Naive B cell (primary cell): ENCODE data around the gene RBBP5. TPM values are rescaled to one million over a fixed set of nuclear protein-coding genes. Genes with fewer than 3 reads are reported as not detected.
A peak's percentile ranks its signal among the peaks of the same experiment; 100 is the strongest.

Experiments used
- ATAC-seq, 2 donors: fragments of 150-1000 bp; cut with Tn5 transposase; 2 replicates each; pipeline ENCODE4 v1.10.0; 2021; ENCODE audit warnings: low read depth in 2 of 2, mild to moderate bottlenecking in 2 of 2, moderate library complexity in 2 of 2
- DNase-seq: peaks from one replicate; pipeline ENCODE4 v3.0.0; 2022
- H3K27ac Mint-ChIP-seq, 6 donors: one replicate each; pipeline ENCODE4 v1.8.0; 2020 to 2022; ENCODE audit warnings: mild to moderate bottlenecking in 6 of 6, mixed read lengths in 6 of 6, moderate library complexity in 5 of 6, inconsistent platforms in 2 of 6
- H3K27me3 Mint-ChIP-seq, 3 donors: one replicate each; pipeline ENCODE4 v1.8.0; 2021 to 2022; ENCODE audit warnings: mixed read lengths in 3 of 3, mild to moderate bottlenecking in 1 of 3
- H3K36me3 Mint-ChIP-seq, 2 donors: one replicate each; pipeline ENCODE4 v1.8.0; 2020 to 2022; ENCODE audit warnings: mixed read lengths in 2 of 2, inconsistent platforms in 1 of 2, mild to moderate bottlenecking in 1 of 2
- H3K4me1 Mint-ChIP-seq, 3 donors: one replicate each; pipeline ENCODE4 v1.8.0; 2020 to 2022; ENCODE audit warnings: mixed read lengths in 3 of 3, inconsistent platforms in 1 of 3, mild to moderate bottlenecking in 1 of 3, moderate library complexity in 1 of 3
- H3K4me3 Mint-ChIP-seq, 8 donors: one replicate each; pipeline ENCODE4 v1.8.0; 2020 to 2022; ENCODE audit warnings: mild to moderate bottlenecking in 8 of 8, mixed read lengths in 8 of 8, moderate library complexity in 8 of 8, inconsistent platforms in 2 of 8
- H3K9me3 Mint-ChIP-seq, 7 donors: one replicate each; pipeline ENCODE4 v1.8.0; 2020 to 2022; ENCODE audit warnings: mixed read lengths in 7 of 7, mild to moderate bottlenecking in 5 of 7, inconsistent platforms in 2 of 7, moderate library complexity in 1 of 7
- polyA plus RNA-seq, 6 donors: library from polyadenylated mRNA; unstranded; fragments of 300-500 nt; fragmentation: Illumina TruSeq; gene quantifications; one replicate each; pipeline ENCODE4 v1.2.3, GENCODE V29; 2021; ENCODE audit warnings: low read depth in 6 of 6

Gene RBBP5
- polyA plus RNA-seq, 6 donors from 2014 or later: 7.8 to 21.2 (median 18.9) TPM

DNA sequence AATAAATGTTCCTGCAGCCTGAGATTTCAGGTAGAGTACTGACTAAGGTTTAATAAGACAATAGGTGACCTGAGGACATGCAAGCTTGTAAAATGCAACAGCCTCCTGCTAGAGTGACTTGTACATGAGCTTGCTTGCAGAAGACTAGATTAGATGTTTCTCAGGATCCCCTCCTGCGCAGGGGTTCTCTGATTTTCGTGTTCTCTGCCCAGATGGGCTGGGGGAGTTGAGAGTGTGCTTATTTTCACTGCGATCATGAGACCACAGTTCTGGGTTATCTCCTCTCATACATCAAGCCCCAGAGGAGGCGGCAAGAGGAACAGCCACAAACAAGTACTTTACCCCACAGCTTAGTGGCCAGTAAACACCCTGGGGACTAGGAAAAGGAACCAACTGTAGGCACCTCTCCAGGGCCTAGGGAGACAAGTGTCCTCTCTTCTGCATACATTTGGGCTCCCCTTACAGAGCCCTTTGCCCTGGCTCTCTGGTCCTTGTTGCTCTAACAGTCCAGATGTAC lies 45.5 kb downstream of the RBBP5 start:
- peak overlapping the region in 1 of 6 donors; percentile 20 for H3K27ac Mint-ChIP-seq
- no peaks in the 10 kb centered on the region for H3K9me3 Mint-ChIP-seq
- H3K27me3 Mint-ChIP-seq: no peaks in the 10 kb centered on the region
- ATAC-seq (no peak), DNase-seq (no peak)
- no peaks in the 10 kb centered on the region for H3K4me1 Mint-ChIP-seq
- H3K4me3 Mint-ChIP-seq: no peak overlapping the region
- H3K36me3 Mint-ChIP-seq: no peaks in the 10 kb centered on the region

DNA sequence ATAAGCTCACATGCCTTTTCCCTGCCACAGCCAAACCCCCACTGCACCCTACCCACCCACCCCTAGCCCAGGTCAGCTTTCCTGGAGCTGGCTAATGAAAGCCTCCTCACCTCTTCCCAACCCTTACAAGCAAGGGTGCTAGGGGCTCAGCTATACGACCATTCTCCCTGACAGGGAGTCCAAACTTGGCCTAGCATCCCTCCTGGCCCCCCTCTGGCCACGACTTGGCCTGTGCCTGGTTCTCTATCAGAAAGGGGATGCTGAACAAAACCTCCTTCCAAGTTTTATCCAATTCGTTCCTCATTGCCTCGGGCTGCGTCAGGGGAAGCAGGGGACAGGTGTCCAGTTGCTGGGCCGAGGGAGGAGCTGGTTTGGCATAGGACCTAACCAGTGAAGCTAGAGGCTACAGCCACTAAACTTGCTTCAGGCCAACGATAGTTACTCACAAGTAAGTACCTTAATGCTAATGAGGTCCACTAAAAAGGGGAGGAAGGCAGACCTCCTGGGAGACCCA lies 46.1 kb downstream of the RBBP5 start:
- H3K36me3 Mint-ChIP-seq: no peaks in the 10 kb centered on the region
- no peaks in the 10 kb centered on the region for H3K4me1 Mint-ChIP-seq
- H3K27ac Mint-ChIP-seq: no peak overlapping the region
- no peak overlapping the region for H3K4me3 Mint-ChIP-seq
- H3K27me3 Mint-ChIP-seq: no peaks in the 10 kb centered on the region
- H3K9me3 Mint-ChIP-seq: no peaks in the 10 kb centered on the region
- no peak for ATAC-seq
- DNase-seq: no peak

DNA sequence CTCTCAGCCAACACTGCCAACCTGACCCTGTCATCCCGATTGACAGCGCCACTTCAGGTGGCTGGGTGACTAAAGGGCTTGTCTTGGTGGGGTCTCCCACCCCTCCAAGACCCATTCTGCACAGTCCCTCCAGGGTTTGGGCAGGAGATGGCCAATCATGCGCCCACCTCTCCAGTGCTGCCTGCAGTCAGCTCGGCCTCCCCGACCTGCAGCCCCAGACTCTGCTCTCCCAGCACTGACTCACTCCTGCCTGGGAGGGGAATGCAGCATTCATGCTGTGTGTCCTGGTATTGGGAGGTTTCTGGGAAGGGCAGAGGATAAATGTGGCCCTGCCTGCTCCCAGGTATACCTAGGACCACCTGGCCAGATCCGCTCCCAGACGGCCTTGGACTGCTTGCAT lies 47.3 kb downstream of the RBBP5 start:
- no peaks in the 10 kb centered on the region for H3K36me3 Mint-ChIP-seq
- no peak overlapping the region for H3K4me3 Mint-ChIP-seq
- no peak for DNase-seq
- no peak for ATAC-seq
- no peaks in the 10 kb centered on the region for H3K9me3 Mint-ChIP-seq
- no peaks in the 10 kb centered on the region for H3K27me3 Mint-ChIP-seq
- H3K4me1 Mint-ChIP-seq: no peaks in the 10 kb centered on the region
- H3K27ac Mint-ChIP-seq: no peak overlapping the region

DNA sequence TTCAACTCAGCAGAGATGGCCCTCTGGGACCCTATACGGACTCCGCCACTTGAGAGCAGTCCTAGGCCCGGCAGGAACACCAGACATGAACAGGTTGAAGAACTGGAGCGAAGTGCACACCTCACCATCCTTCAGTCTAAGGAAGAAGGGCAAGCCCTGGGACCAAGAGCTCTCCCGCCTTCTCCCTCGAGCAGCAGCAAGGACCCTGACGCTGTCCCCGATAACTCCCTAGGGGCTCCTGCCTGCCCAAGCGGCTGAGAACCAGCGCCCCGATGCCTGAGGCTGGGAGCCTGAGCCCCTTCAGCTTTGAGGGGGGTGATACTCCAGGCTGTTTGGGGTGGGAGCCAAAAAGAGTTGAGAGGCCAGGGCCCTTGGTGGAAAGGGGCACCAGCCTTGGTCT lies 47.7 kb downstream of the RBBP5 start:
- no peak for ATAC-seq
- H3K36me3 Mint-ChIP-seq: no peaks in the 10 kb centered on the region
- H3K4me3 Mint-ChIP-seq: no peak overlapping the region
- no peak for DNase-seq
- H3K4me1 Mint-ChIP-seq: no peaks in the 10 kb centered on the region
- no peaks in the 10 kb centered on the region for H3K9me3 Mint-ChIP-seq
- H3K27ac Mint-ChIP-seq: no peak overlapping the region
- H3K27me3 Mint-ChIP-seq: no peaks in the 10 kb centered on the region

DNA sequence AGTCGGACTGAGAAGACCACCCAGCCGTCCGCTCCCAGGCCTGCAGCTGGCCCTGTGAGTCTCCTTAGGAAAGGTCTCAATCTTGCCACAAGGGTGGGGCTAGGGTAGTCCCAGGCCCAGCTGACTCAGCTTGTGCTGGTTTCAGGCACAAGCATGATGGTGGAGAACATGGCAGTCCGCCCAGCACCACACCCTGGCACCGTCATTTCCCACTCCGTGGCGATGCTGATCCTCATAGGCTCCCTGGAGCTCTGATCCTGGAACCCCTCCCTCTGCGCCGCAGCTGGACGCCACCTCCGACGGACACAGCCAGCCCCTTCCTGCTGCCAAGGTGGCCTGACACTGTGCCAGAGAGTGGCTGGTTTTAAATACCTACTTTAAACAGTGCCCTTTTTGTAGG lies 48.3 kb downstream of the RBBP5 start:
- H3K27me3 Mint-ChIP-seq: no peaks in the 10 kb centered on the region
- no peak overlapping the region for H3K4me3 Mint-ChIP-seq
- no peaks in the 10 kb centered on the region for H3K36me3 Mint-ChIP-seq
- no peak for DNase-seq
- no peak overlapping the region for H3K27ac Mint-ChIP-seq
- H3K9me3 Mint-ChIP-seq: no peaks in the 10 kb centered on the region
- H3K4me1 Mint-ChIP-seq: no peaks in the 10 kb centered on the region
- ATAC-seq: no peak

DNA sequence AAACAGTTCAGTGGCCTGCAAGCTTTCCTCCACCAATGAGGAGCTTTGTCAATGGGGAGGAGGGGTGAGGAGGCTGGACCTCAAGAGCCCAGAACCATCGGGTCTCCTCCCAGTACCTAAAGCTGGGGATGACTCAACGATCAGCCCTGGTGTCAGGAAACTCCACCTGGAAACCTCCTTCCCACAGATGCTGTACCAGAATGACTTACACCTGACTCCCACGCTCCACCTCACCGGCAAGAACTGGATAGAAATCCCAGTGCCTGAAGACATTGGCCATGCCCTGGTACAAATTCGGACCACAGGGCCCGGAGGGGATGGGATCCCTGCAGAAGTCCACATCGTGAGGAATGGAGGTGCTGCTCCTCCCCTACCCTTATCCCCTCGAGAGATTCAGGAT lies 48.9 kb downstream of the RBBP5 start:
- H3K4me3 Mint-ChIP-seq: no peak overlapping the region
- H3K9me3 Mint-ChIP-seq: no peaks in the 10 kb centered on the region
- H3K27ac Mint-ChIP-seq: no peak overlapping the region
- H3K4me1 Mint-ChIP-seq: no peaks in the 10 kb centered on the region
- DNase-seq (no peak), ATAC-seq (no peak)
- H3K36me3 Mint-ChIP-seq: no peaks in the 10 kb centered on the region
- H3K27me3 Mint-ChIP-seq: no peaks in the 10 kb centered on the region

DNA sequence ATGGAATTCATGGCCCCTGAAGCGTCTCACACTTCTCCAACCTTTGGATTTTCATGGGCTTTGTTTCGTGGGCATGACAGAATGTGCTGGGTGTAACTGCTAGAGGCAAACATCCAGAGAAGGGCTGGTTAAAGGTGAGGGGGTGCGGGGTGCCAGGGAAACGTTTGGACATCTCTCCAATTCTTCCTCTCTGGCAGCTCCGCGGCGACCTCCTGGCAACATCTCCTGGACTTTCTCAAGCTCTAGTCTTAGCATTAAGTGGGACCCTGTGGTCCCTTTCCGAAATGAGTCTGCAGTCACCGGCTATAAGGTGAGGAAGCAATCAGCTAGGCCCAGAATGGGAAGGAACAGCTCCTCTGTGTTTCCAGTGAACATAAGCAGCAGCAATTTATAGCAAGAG lies 49.5 kb downstream of the RBBP5 start:
- peak overlapping the region in 1 of 6 donors; percentile 7 for H3K27ac Mint-ChIP-seq
- DNase-seq: no peak
- no peaks in the 10 kb centered on the region for H3K36me3 Mint-ChIP-seq
- H3K4me1 Mint-ChIP-seq: no peaks in the 10 kb centered on the region
- no peak for ATAC-seq
- no peaks in the 10 kb centered on the region for H3K27me3 Mint-ChIP-seq
- no peaks in the 10 kb centered on the region for H3K9me3 Mint-ChIP-seq
- H3K4me3 Mint-ChIP-seq: no peak overlapping the region

DNA sequence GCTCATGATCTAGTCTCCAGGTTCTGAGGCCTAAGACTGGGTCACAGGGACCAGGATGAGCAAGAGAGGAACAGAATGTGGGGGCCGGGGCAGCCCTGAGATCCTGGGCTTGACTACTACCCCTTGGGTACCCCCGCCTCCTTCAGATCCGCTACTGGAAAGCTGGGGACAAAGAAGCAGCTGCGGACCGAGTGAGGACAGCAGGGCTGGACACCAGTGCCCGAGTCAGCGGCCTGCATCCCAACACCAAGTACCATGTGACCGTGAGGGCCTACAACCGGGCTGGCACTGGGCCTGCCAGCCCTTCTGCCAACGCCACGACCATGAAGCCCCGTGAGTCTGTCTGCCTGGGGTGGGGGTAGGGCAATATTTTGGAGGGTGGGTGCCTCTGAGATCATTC lies 50.0 kb downstream of the RBBP5 start:
- H3K4me1 Mint-ChIP-seq: no peaks in the 10 kb centered on the region
- H3K36me3 Mint-ChIP-seq: no peaks in the 10 kb centered on the region
- H3K27ac Mint-ChIP-seq: no peak overlapping the region
- H3K27me3 Mint-ChIP-seq: no peaks in the 10 kb centered on the region
- ATAC-seq (no peak), DNase-seq (no peak)
- no peak overlapping the region for H3K4me3 Mint-ChIP-seq
- no peaks in the 10 kb centered on the region for H3K9me3 Mint-ChIP-seq

DNA sequence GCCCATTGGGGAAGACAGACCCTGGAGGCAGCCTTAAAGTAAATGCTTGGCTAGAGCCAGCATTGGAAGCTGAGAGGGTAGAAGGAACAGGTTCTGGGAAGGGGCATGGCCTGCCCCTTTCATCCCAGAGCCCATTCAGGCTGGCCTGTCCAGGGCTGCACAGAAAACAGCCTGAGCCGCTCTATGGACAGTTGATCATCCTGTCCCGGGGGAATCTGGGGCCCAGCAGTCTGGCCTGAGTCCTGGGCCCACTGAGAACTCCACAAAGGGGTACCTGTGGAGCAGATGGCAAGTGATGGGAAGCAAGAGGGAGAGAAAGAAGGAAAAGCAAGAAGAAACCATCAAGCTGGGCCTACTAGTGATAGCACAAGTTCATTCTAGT lies 50.8 kb downstream of the RBBP5 start:
- H3K36me3 Mint-ChIP-seq: no peaks in the 10 kb centered on the region
- no peak overlapping the region for H3K27ac Mint-ChIP-seq

DNA sequence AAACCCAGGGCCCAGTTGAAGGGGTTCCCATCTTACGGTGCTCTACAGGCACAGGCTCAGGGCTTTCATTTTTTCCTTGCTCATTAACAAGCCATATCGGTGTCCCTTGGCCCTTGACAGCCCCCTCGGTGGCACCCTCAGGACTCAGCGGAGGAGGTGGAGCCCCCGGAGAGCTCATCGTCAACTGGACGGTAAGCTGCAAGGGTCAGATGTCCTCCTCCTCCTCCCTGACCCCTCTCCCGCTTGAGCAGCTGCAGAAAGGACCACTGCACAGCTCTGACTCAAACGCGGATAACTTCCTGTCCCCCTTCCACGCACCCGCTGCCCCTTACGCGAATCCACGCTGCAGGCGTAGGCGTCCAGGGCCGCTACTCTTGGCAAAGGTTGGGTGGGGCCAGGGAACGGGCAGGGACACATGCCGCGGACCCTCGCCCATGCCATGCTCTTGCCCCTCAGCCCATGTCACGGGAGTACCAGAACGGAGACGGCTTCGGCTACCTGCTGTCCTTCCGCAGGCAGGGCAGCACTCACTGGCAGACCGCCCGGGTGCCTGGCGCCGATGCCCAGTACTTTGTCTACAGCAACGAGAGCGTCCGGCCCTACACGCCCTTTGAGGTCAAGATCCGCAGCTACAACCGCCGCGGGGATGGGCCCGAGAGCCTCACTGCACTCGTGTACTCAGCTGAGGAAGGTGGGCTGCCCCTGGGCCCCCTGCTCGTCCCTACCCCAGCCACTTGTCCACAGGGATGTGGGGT lies 52.2 kb downstream of the RBBP5 start:
- Mint-ChIP-seq H3K36me3 (no peaks in the 10 kb centered on the region), H3K9me3 (no peaks in the 10 kb centered on the region)
- ATAC-seq: no peak

More for the DNA sequence above, 50.8 kb downstream of the RBBP5 start:
- Mint-ChIP-seq H3K9me3 (no peaks in the 10 kb centered on the region), H3K4me3 (no peak overlapping the region), H3K4me1 (no peaks in the 10 kb centered on the region), H3K27me3 (peaks cover 0 to 6% (median 0%) of the 10 kb centered on the region in 3 donors)
- ATAC-seq (no peak), DNase-seq (no peak)

DNA sequence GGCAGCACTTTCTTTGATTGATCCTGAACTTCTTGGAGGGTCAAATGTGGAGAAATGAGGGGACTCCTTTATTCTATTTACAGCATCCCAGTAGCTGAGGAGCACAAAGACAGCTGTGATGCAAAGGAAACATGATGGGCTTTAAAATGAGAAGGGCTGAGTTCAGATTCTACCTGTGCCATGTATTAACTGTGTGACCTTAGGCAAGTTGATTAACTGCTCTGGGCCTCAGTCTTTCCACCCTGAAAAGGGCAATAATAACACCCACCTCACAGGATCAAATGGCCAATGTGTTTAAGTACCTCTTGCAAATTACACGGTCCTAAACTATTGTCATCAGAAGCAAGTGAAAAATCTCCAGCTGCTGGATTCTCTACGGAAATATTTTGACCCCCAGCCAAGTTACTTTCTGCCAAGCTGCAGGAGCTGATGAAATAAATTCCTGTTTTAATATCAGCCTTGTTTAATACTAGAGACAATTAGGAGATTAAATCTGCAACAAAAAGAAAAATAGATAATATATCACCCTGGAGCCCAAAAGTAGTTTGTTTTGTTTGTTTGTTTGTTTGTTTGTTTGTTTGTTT lies 53.2 kb downstream of the RBBP5 start:
- no peak for DNase-seq
- no peak for ATAC-seq
- Mint-ChIP-seq H3K36me3 (no peaks in the 10 kb centered on the region), H3K4me3 (no peak overlapping the region), H3K9me3 (no peaks in the 10 kb centered on the region), H3K27me3 (peaks cover 0 to 12% (median 0%) of the 10 kb centered on the region in 3 donors), H3K27ac (no peak overlapping the region), H3K4me1 (no peaks in the 10 kb centered on the region)

More for the DNA sequence above, 52.2 kb downstream of the RBBP5 start:
- Mint-ChIP-seq H3K4me1 (no peaks in the 10 kb centered on the region), H3K4me3 (no peak overlapping the region), H3K27ac (no peak overlapping the region), H3K27me3 (peaks cover 0 to 12% (median 0%) of the 10 kb centered on the region in 3 donors)
- DNase-seq: no peak

DNA sequence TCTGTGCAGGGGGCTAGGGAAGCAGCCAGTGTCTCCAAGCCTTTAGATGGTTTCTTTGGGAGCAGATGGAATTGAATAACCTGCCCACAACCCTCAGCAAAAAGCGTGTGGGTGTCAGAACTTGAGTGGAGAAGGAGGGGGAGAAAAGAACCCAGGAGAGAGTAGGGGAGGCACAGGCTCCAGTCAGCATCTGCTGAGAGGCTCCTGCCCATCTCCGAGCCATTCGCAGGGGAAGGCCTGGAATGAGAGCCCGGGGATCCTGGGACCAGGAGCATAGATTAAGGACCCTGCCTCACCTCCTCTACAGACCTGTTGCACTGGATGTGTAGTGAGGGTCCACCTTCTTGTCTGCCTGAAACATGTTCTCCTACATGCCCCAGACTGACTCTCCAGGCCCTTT lies 53.8 kb downstream of the RBBP5 start:
- DNase-seq (no peak), ATAC-seq (no peak)
- Mint-ChIP-seq H3K9me3 (no peaks in the 10 kb centered on the region), H3K36me3 (no peaks in the 10 kb centered on the region), H3K27me3 (peaks cover 0 to 12% (median 0%) of the 10 kb centered on the region in 3 donors), H3K27ac (peak overlapping the region in 1 of 6 donors; percentile 21), H3K4me3 (no peak overlapping the region), H3K4me1 (no peaks in the 10 kb centered on the region)

DNA sequence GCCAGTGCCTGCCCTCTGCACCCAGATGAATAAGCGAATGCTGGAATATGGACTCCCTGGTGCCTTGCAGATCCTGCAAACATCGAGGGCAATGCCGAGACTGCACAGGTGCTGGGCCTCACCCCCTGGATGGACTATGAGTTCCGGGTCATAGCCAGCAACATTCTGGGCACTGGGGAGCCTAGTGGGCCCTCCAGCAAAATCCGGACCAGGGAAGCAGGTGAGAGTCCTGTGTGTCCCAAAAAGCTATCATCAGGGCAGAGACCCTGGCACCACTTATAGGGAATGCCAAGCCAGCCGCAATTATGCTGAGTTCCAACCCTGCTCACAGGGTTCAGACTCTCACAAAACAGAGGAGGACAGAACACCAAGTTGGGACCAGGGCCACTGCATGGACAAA lies 54.7 kb downstream of the RBBP5 start:
- no peak for ATAC-seq
- Mint-ChIP-seq H3K36me3 (no peaks in the 10 kb centered on the region), H3K27me3 (peaks cover 0 to 12% (median 0%) of the 10 kb centered on the region in 3 donors), H3K27ac (peak overlapping the region in 1 of 6 donors; percentile 33), H3K4me1 (no peaks in the 10 kb centered on the region), H3K4me3 (no peak overlapping the region), H3K9me3 (no peaks in the 10 kb centered on the region)
- no peak for DNase-seq

DNA sequence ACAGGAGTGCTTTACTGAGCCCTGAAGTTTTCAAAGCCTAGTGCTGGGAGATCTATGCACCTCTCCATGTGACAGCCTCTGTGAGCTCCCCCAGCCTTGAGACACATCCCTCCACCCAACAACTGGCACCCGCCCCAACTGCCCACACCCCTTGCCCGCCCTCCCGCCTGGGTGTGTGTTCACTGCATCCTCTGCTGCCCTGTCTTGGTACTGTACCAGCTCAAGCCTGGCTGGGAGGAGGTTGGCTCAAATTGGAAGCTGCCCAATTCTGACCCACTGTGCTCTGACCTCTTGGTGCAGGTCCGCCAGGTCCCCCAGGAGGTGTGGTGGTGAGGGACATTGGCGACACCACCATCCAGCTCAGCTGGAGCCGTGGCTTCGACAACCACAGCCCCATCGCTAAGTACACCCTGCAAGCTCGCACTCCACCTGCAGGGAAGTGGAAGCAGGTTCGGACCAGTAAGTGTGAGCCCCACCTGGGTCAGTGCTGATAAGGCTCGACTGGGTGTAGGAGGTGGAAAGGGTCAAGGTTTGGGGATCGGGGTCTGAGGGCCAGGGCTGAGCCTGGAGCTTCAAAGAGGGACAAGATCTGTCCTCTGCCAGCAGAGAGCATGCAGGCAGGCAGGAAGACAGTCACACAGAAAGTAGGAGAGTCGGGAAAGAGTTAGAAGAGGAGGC lies 55.5 kb downstream of the RBBP5 start:
- no peak for DNase-seq
- Mint-ChIP-seq H3K4me1 (peaks cover 0 to 6% (median 4%) of the 10 kb centered on the region in 3 donors), H3K4me3 (no peak overlapping the region), H3K27me3 (peaks cover 0 to 12% (median 0%) of the 10 kb centered on the region in 3 donors), H3K36me3 (no peaks in the 10 kb centered on the region), H3K9me3 (no peaks in the 10 kb centered on the region), H3K27ac (no peak overlapping the region)
- ATAC-seq: no peak
